GM12878 (cell line): ENCODE data around the gene DLG1. TPM values are rescaled to one million over a fixed set of nuclear protein-coding genes. Genes with fewer than 3 reads are reported as not detected.

Source experiments
- ATAC-seq: fragments of 200-7000 bp; cut with Tn5 transposase; 3 replicates; pipeline ENCODE4 v1.9.1; 2020; ENCODE audit warnings: mild to moderate bottlenecking, moderate library complexity
- BruUV-seq: library from RNA; stranded (reverse); fragments of 400-500 nt; replicated peaks from 2 replicates; lab custom pipeline; 2021; lab: Mats Ljungman, UMichigan
- CTCF ChIA-PET: fragments of 300-600 bp; sonication (Branson Sonifier 250); formaldehyde crosslinking; extraction: SDS; loops from one replicate; lab custom pipeline; 2021; ENCODE audit warnings: inconsistent platforms; lab: Yijun Ruan, JAX
- POLR2A ChIA-PET: fragments of 350-600 bp; formaldehyde crosslinking; extraction: SDS; loops from one replicate; lab custom pipeline; 2021; ENCODE audit warnings: inconsistent platforms; lab: Charles Lee
- RAD21 ChIA-PET: fragments of 300-600 bp; sonication (Branson Sonifier 250); formaldehyde crosslinking; loops from one replicate; lab custom pipeline; 2023; ENCODE audit warnings: antibody characterized with exemption; ENCODE audit not compliant: unreplicated experiment; lab: Charles Lee
- SMC1A ChIA-PET: fragments of 300-600 bp; sonication (Branson Sonifier 250); formaldehyde crosslinking; loops from one replicate; lab custom pipeline; 2023; ENCODE audit not compliant: unreplicated experiment, uncharacterized antibody; lab: Charles Lee
- DNase-seq: peaks from one replicate; pipeline ENCODE4 v3.0.0-alpha.2; 2011; ENCODE audit warnings: low read depth, low spot score
- FAIRE-seq: peaks from 3 replicates; lab custom pipeline; 2011; peaks lifted over from hg19 to GRCh38; lab: Jason Lieb, UNC
- H2AFZ ChIP-seq: 2 replicates; pipeline ENCODE4 v1.6.0; 2011; ENCODE audit warnings: low read depth, low read length, control low read depth; ENCODE audit not compliant: control insufficient read depth
- H3K27ac ChIP-seq: 2 replicates; pipeline ENCODE4 v1.5.1; 2011; ENCODE audit warnings: control low read depth; ENCODE audit not compliant: control insufficient read depth, insufficient read depth
- H3K27me3 ChIP-seq, 2 experiments: replicated peaks in 1 of 2; 2 replicates each; pipeline versions ENCODE4 v1.6.0 to v1.6.1; 2011; ENCODE audit warnings: low read length in 1 of 2; ENCODE audit not compliant: control insufficient read depth in 2 of 2, insufficient read depth in 2 of 2
- H3K36me3 ChIP-seq, 2 experiments: 2 replicates each; pipeline ENCODE4 v1.5.1; 2011; ENCODE audit warnings: low read length in 1 of 2; ENCODE audit not compliant: control insufficient read depth in 2 of 2, insufficient read depth in 2 of 2
- H3K4me1 ChIP-seq: 2 replicates; pipeline ENCODE4 v1.6.1; 2011; ENCODE audit warnings: mild to moderate bottlenecking, low read length, moderate library complexity, mixed read lengths; ENCODE audit not compliant: control insufficient read depth, insufficient read depth
- H3K4me2 ChIP-seq: 2 replicates; pipeline ENCODE4 v1.6.0; 2011; ENCODE audit warnings: control low read depth; ENCODE audit not compliant: control insufficient read depth, insufficient read depth
- H3K4me3 ChIP-seq: fragments of 200-600 bp; sonication (generic); 2 replicates; pipeline ENCODE4 v1.5.1; 2016
- H3K79me2 ChIP-seq: 2 replicates; pipeline ENCODE4 v1.6.0; 2011; ENCODE audit warnings: low read length; ENCODE audit not compliant: control insufficient read depth, insufficient read depth
- H3K9ac ChIP-seq: 2 replicates; pipeline ENCODE4 v1.8.0; 2011; ENCODE audit warnings: low read length, control low read depth, mixed read lengths; ENCODE audit not compliant: control insufficient read depth, insufficient read depth
- H3K9me3 ChIP-seq: replicated peaks from 3 replicates; pipeline ENCODE4 v1.5.1; 2011; ENCODE audit warnings: mild to moderate bottlenecking, low read length; ENCODE audit not compliant: control insufficient read depth, insufficient read depth
- H4K20me1 ChIP-seq: 2 replicates; pipeline ENCODE4 v1.6.0; 2011; ENCODE audit not compliant: control insufficient read depth, insufficient read depth
- ASH2L ChIP-seq: fragments of 300-600, 200-600 bp; sonication (generic); IDR thresholded peaks from 2 replicates; pipeline ENCODE4 v1.6.1; 2017; ENCODE audit warnings: low read depth, mild to moderate bottlenecking, borderline replicate concordance
- ATF7 ChIP-seq: fragments of 450-650 bp; IDR thresholded peaks from 2 replicates; pipeline ENCODE4 v1.6.1; 2016; ENCODE audit warnings: low read depth, mild to moderate bottlenecking
- FOXK2 ChIP-seq: fragments of 450-650 bp; IDR thresholded peaks from 2 replicates; pipeline ENCODE4 v1.6.1; 2017; ENCODE audit warnings: mild to moderate bottlenecking, moderate library complexity
- IKZF2 ChIP-seq, 2 experiments: fragments of 450-650 bp; IDR thresholded peaks; 2 replicates each; pipeline ENCODE4 v1.6.1; 2017; ENCODE audit warnings: mild to moderate bottlenecking in 2 of 2, moderate library complexity in 2 of 2
- JUNB ChIP-seq: IDR thresholded peaks from 2 replicates; pipeline ENCODE4 v1.6.1; 2016; ENCODE audit warnings: antibody characterized with exemption, mild to moderate bottlenecking
- KAT2A ChIP-seq: conservative IDR thresholded peaks from 2 replicates; pipeline ENCODE4 v1.6.1; 2011; ENCODE audit warnings: low read depth, low read length; ENCODE audit not compliant: control insufficient read depth
- MEF2A ChIP-seq: IDR thresholded peaks from 2 replicates; pipeline ENCODE4 v1.6.1; 2011; ENCODE audit warnings: low read depth, mild to moderate bottlenecking, low read length, moderate library complexity; ENCODE audit not compliant: insufficient read depth
- NBN ChIP-seq: fragments of 450-650 bp; IDR thresholded peaks from 2 replicates; pipeline ENCODE4 v1.6.1; 2016
- NFYA ChIP-seq: IDR thresholded peaks from 2 replicates; pipeline ENCODE4 v1.6.1; 2011; ENCODE audit warnings: low read depth, mild to moderate bottlenecking, low read length, improper control_type of control experiment, borderline replicate concordance
- STAT3 ChIP-seq: IDR thresholded peaks from 2 replicates; pipeline ENCODE4 v1.6.1; 2011; ENCODE audit warnings: low read depth, low read length, improper control_type of control experiment
- TARDBP ChIP-seq: IDR thresholded peaks from 2 replicates; pipeline ENCODE4 v1.6.1; 2016; ENCODE audit warnings: borderline replicate concordance
- ZNF384 ChIP-seq: IDR thresholded peaks from 2 replicates; pipeline ENCODE4 v1.6.1; 2012; ENCODE audit warnings: low read depth, mild to moderate bottlenecking, low read length, improper control_type of control experiment, borderline replicate concordance
- WGBS: methylation state at CpG from one replicate; pipeline ENCODE4 v1.1.6; 2016; ENCODE audit warnings: low lambda C conversion rate; ENCODE audit not compliant: insufficient replicate concordance, insufficient coverage; ENCODE audit errors: missing lambda C conversion rate; 5-methylcytosine and 5-hydroxymethylcytosine counted together
- in situ Hi-C: fragments of 300-500 bp; cut with MboI; formaldehyde crosslinking; loops from 9 replicates; pipeline ENCODE4 v1.14.3; 2018; ENCODE audit warnings: mixed read lengths
- intact Hi-C: fragments of 100-400 bp; cut with micrococcal nuclease; formaldehyde crosslinking; loops from one replicate; pipeline ENCODE4 v1.14.2; 2022; ENCODE audit not compliant: unreplicated experiment
- polyA plus RNA-seq, 11 experiments: library from polyadenylated mRNA; depleted of rRNA in 4 of 11; unstranded in 6 of 11; stranded (reverse) in 5 of 11; fragments of >200 nt; fragmentation: Nextera tagmentation in 4 of 11; fragmentation: Illumina TruSeq in 1 of 11; extraction: Ambion mirVana in 4 of 11; extraction: Trizol in 1 of 11; gene quantifications; 1 replicate in 1 of 11; 2 replicates in 10 of 11; pipeline versions ENCODE4 v1.2.1 to v1.2.3, GENCODE V29; 2011 to 2016; ENCODE audit warnings: inconsistent platforms in 2 of 11, missing spikeins in 2 of 11, low read depth in 1 of 11
- total RNA-seq, 4 experiments: library from RNA; depleted of rRNA in 3 of 4; stranded (reverse); fragments of >200 nt in 3 of 4; fragmentation: Illumina TruSeq in 1 of 4; extraction: Trizol in 1 of 4; gene quantifications; 2 replicates each; pipeline versions ENCODE4 v1.2.1 to v1.2.3, GENCODE V29; 2013 to 2021
- TF ChIP-seq, protein P1 (sequence below): fragments of 450-650 bp; IDR thresholded peaks from 2 replicates; pipeline ENCODE4 v1.6.1; 2016; ENCODE audit warnings: mild to moderate bottlenecking
- TF ChIP-seq, protein P2 (sequence below): IDR thresholded peaks from 2 replicates; pipeline ENCODE4 v1.6.1; 2012; ENCODE audit warnings: low read length, inconsistent platforms
- TF ChIP-seq, protein P3 (sequence below): fragments of 450-650 bp; IDR thresholded peaks from 2 replicates; pipeline ENCODE4 v1.6.1; 2017; ENCODE audit warnings: low read depth, mild to moderate bottlenecking, moderate library complexity
- TF ChIP-seq, protein P4 (sequence below): IDR thresholded peaks from 2 replicates; pipeline ENCODE4 v1.6.1; 2011; ENCODE audit warnings: low read depth, low read length, improper control_type of control experiment, borderline replicate concordance

DLG1 gene
- total and polyA plus RNA-seq, 10 of the 15 experiments (the other 5 are each of a cell fraction or from before 2014, with no cell fraction given), result 9.2 to 63.1 (median 40.1) TPM

DNA sequence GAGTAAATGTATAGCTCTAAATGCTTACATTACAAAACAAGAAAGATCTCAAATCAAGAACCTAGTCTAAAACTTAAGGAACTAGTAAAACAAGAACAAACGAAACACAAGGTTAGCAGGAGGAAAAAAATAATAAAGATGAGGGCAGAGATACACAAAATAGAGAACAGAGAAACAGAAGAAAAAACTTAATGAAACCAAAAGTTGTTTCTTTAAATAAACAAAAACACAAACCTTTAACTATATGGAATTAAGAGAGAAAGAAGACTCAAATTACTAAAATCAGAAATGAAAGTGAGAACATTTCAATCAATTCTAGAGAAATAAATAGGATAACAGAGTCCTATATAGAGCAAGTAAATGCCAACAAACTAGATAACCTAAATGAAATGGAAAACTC is 59.6 kb downstream of the DLG1 start:
- Histone ChIP-seq H3K4me2 (peak overlapping the region; percentile 40), H3K27me3 (no peaks in the 10 kb centered on the region), H3K36me3 (peaks cover 4 to 16% of the 10 kb centered on the region in 2 experiments), H3K27ac (peak overlapping the region; percentile 62), H3K9me3 (peaks cover 29% of the 10 kb centered on the region), H3K9ac (no peak overlapping the region), H3K4me1 (peaks cover 24% of the 10 kb centered on the region), H3K79me2 (peaks cover 72% of the 10 kb centered on the region), H2AFZ (no peak overlapping the region), H3K4me3 (peak overlapping the region; percentile 35; the same call in 1 of the 2 replicates), H4K20me1 (peaks cover 8% of the 10 kb centered on the region; the same call in 1 of the 2 replicates)
- ChIA-PET RAD21 (interaction anchor here (1.0 kb wide), 1 partner anchor 15 kb away, joined by 5 read pairs; no protein-coding TSS in a partner anchor), POLR2A (interaction anchor here (0.9 kb wide), 1 partner anchor 17 kb away, joined by 4 read pairs; no protein-coding TSS in a partner anchor), SMC1A (interaction anchor here (0.8 to 8.3 kb wide), 2 partner anchors 9 to 14 kb away, joined by 5 to 63 read pairs; no protein-coding TSS in a partner anchor), CTCF (interaction anchor here (1.4 to 9.1 kb wide), 3 partner anchors 16 to 263 kb away, joined by 4 to 70 read pairs (median 24); no protein-coding TSS in a partner anchor)
- ATAC-seq, result peak; percentile 88
- FAIRE-seq, result no peak
- BruUV-seq, result no TSS peak
- WGBS, result 0% methylated on average over 1 of the region's 1 CpG
- in situ Hi-C loops, result no loop called here
- TF ChIP-seq FOXK2 (no peak), MEF2A (0 out of 2 replicates have a peak, but pooled peaks have one; percentile 46), NBN (peak; percentile 52; the same call in 1 of the 2 replicates), ZNF384 (peak; percentile 64; the same call in 1 of the 2 replicates), IKZF2 (IDR thresholded peaks at IDR 0.05) (peak in 1 of 2 experiments; percentile 35; a peak in 1 of 4 replicates), KAT2A (no peak), TARDBP (no peak), NFYA (no peak), ATF7 (0 out of 2 replicates have a peak, but pooled peaks have one; percentile 32), JUNB (peak; percentile 50; the same call in 1 of the 2 replicates), STAT3 (no peak), ASH2L (no peak)
- TF ChIP-seq, protein P1, sequence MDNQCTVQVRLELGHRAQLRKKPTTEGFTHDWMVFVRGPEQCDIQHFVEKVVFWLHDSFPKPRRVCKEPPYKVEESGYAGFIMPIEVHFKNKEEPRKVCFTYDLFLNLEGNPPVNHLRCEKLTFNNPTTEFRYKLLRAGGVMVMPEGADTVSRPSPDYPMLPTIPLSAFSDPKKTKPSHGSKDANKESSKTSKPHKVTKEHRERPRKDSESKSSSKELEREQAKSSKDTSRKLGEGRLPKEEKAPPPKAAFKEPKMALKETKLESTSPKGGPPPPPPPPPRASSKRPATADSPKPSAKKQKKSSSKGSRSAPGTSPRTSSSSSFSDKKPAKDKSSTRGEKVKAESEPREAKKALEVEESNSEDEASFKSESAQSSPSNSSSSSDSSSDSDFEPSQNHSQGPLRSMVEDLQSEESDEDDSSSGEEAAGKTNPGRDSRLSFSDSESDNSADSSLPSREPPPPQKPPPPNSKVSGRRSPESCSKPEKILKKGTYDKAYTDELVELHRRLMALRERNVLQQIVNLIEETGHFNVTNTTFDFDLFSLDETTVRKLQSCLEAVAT, result peak; percentile 65
- TF ChIP-seq, protein P2, sequence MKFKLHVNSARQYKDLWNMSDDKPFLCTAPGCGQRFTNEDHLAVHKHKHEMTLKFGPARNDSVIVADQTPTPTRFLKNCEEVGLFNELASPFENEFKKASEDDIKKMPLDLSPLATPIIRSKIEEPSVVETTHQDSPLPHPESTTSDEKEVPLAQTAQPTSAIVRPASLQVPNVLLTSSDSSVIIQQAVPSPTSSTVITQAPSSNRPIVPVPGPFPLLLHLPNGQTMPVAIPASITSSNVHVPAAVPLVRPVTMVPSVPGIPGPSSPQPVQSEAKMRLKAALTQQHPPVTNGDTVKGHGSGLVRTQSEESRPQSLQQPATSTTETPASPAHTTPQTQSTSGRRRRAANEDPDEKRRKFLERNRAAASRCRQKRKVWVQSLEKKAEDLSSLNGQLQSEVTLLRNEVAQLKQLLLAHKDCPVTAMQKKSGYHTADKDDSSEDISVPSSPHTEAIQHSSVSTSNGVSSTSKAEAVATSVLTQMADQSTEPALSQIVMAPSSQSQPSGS, result peak; percentile 28; the same call in 1 of the 2 replicates
- TF ChIP-seq, protein P3, sequence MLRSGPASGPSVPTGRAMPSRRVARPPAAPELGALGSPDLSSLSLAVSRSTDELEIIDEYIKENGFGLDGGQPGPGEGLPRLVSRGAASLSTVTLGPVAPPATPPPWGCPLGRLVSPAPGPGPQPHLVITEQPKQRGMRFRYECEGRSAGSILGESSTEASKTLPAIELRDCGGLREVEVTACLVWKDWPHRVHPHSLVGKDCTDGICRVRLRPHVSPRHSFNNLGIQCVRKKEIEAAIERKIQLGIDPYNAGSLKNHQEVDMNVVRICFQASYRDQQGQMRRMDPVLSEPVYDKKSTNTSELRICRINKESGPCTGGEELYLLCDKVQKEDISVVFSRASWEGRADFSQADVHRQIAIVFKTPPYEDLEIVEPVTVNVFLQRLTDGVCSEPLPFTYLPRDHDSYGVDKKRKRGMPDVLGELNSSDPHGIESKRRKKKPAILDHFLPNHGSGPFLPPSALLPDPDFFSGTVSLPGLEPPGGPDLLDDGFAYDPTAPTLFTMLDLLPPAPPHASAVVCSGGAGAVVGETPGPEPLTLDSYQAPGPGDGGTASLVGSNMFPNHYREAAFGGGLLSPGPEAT, result peak; percentile 40; the same call in 1 of the 2 replicates
- TF ChIP-seq, protein P4, sequence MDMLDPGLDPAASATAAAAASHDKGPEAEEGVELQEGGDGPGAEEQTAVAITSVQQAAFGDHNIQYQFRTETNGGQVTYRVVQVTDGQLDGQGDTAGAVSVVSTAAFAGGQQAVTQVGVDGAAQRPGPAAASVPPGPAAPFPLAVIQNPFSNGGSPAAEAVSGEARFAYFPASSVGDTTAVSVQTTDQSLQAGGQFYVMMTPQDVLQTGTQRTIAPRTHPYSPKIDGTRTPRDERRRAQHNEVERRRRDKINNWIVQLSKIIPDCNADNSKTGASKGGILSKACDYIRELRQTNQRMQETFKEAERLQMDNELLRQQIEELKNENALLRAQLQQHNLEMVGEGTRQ, result no peak
- intact Hi-C loops, result no loop called here
- DNase-seq, result no peak
